SIG-M5 treated with dmso at 0.1 percent for 504 hours (cell line): ENCODE results near the gene ZMIZ1.
A peak's percentile ranks its signal among the peaks of the same experiment; 100 is the strongest.

Experiments
- DNase-seq: peaks from one replicate; lab custom pipeline; 2025; ENCODE audit not compliant: unreplicated experiment; lab: John Stamatoyannopoulos, UW

Gene ZMIZ1

DNA sequence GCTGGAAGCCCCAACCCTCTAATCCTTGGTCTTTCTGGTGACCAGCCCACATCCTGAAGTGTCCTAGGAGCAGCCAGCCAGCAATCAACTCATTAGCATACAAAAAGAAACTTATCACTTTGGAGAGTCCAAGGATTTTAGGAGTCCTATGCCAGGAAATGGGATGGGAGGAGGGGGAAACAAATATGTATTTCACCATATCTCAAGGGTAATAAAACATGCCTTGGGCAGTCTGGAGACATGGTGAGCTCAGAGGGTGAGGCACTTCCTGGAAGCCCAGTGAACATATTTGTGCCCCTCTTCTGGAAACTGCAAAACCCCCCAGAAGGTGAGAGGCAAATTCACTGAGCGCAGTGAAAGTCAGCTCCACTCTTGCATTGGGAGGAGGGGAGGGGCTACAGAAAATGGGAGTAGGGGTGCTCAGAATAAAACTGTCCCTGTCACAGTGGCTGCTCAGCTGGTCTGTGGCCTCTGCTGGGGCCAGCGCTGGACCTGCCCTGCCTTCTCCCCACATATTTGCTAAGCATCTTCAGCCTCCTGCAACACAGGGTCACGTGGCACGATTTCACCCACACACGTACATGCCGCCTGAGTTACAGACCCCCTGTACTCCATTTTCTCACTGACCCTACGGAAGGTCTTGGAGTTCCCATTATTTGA lies 17.7 kb upstream of the ZMIZ1 start:
- no peak for DNase-seq

DNA sequence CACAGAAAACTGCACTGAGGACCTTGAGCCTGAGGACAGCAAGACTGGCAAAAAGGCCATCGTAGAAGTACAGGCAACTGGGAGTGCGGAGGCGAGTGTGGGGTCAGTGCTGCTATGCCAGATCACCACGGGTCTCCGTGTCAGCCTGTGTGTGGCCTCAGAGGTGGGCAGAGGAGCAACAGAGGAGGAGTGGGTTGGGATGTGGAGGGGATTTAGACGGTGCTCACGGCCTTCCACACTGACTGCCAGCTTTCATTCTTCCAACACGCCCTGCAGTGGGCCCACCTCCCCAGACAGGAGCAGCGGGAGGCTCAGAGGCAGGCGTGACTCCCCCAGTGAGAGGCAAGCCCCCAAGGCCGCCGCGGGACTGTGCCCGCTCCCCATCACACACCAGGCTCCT lies 17.0 kb upstream of the ZMIZ1 start:
- no peak for DNase-seq

DNA sequence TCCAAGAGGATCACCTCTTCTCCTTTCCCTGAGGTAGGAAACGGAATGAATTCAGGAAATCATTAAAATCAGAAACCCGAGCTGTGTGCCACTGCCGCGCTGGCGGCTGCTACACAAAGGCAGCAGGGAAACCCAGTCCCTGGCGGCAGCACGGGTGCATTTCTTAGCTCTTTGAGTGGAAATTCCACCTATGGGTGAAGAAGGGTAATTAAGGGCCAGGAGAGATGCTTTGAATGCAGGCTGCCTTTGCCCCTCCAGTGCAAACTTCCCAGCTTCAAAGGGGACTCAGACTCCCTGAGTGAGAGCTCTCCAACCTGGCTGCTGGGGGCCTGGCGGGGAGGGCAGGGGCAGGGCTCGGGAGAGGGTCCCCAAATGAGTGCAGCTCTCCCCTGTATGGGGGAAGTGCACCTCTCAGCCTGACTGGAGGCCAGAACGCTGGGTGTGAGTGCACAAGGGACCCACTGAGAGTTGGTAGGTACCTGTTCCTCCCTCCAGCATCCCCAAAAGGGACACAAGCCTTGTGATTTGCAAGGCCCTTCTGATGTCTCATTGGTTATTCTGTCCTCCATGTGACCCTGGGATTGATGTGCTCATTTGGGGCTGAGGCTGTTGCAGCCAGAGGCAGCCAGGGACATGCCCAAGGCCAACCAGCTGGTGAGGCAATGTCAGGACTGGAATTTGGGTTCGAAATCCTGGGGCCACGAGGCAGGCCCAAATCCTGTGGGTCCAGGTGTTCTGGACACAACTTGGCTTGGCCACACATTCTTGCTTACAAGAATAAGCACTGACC lies 16.3 kb upstream of the ZMIZ1 start:
- peak; percentile 34 for DNase-seq

DNA sequence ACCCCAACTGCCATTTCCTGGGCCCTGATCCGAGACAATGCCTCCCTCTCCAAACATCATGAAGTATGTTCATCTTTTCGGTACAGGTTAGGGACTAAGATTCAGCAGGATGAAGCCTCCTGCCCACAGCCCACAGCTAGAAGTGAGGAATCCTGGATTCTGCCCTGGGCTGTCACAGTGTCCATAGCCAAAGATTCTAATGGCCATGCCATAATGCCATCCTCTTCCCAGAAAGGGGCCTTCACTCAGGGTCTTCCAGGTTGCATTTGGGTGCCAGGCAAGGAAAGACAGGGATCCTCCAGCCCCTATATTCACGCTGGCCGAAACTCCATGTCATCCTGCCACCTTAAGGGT lies 15.7 kb upstream of the ZMIZ1 start:
- DNase-seq: no peak

DNA sequence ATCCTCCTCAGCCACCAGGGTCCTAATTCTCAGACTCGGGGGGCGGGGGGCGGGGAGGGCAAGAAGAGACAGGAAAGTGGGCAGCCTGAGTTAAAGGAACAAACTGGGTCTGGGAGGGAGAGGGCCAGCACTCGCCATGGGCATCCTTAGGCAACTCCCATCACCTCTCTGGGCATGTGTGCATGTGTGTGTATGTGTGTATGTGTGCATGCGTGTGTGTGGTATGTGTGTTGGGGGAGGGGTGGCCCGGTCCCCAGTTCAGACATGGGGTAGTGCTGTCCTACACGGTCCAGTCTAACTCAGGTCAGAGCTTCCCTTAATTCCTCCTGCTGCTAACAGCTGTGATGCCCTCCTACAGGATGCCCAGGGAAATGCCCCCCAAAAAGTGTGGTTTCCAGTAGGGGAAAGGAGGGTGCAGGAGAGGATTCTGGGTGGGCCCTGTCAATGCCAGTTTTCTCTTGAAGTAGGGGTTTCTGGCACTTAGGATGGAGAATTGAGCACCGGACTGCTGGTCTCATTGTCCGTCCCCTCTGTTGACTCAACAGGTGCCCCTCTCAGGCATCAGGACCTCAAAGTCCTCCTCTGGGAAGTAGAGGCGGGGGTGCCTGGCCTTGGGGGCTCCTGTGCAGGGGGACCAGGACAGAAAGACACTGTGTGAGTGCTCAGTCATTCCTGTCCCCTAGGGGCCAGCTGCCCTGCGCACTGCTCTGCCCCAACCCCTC lies 15.1 kb upstream of the ZMIZ1 start:
- no peak for DNase-seq

DNA sequence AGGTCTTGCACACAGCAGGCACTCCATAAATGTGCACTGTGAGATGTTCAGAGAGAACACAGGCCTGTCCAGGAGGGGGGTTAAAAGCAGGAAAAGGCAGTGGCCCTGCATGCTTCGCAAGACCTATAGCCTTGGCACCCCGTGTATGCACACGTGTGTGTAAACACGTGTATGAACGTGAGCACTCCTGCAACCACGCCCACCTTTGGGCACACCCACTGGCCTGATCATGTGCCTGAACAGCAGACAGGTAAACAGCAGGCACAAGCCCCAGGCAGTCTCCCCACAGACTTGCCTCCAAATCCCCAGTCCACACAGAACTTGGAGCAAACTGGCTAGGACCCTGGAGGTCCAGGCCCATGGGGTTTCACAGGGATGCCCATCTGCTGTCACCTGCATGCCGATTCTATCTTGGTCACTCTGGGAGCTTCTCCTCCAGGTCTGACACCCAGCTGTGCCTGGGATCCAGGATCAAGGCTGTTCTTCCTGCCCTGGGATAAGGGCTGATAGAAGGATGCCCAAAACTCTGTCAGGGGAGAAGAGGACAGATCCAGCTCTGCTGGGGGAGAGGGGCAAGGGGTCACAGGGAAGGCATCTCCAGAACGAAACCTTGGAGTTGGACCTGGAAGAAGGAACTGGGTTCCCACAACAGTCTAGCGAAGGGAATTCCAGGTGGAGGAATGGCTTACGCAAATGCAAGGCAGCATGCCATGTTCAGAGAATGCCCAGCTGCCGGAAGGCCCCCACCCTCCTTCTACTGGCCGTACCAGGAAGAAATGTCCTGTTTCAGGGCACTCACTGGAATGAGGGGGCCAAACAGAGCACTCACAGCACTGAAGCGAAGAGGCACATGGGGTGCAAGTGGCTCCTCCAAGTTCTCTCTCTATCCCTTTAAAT lies 14.3 kb upstream of the ZMIZ1 start:
- DNase-seq: no peak

DNA sequence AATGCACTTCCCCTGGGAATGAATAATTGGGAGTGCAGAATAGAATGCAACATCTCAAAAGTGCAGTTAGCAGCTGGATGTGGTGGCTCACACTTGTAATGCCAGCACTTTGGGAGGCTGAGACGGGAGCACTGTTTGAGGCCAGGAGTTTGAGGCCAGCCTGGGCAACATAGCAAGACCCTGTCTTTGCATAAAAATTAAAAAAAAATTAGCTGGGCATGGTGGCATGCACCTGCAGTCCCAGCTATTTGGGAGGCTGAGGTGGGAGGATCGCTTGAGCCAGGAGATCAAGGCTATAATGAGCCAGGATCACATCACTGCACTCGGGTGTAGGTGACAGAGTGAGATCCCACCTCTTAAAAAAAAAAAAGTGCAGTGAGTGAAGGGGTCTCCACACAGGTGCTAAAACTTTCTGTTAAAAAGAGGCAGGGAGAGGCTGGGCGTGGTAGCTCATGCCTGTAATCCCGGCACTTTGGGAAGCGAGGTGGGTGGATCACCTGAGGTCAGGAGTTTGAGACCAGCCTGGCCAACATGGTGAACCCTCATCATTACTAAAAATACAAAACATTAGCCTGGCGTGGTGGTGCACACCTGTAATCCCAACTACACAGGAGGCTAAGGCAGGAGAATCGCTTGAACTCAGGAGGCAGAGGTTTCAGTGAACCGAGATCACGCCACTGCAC lies 13.5 kb upstream of the ZMIZ1 start:
- no peak for DNase-seq

DNA sequence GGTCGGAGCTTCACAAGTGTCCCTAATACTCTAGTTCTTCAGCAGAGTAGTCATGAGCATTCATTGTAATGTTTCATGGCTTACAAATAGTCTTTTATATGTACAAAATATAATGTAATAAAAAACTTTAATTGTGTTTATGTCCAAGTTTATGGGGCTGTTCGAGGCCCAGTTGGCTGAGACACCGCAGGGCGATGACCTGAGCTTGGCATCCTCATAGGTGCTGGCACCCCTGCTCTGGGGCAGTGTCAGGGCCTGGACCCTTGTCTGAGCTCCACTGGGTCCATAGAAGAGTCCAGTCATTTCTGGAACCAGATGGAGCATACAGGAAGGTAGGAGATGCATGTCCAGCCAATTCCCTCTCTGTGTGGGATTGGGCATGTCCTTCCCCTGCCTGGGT lies 12.9 kb upstream of the ZMIZ1 start:
- no peak for DNase-seq

DNA sequence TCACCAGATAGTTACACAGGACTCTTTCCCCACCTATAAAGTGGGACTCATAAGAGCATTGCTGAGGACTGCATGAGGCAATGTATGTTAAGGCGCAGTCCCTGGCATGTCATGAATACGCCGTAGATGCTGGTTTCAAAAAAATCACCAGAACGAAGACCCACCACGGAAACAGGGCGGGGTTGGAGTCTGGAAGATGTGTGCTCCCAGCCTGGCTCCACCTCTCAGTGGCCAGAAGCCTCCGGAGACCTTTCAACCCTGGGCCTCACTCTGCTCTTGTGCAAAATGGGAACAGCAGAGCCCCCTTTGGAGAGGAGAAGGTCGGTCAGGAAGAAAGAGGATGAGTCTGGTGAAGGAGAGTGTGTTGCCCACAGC lies 12.4 kb upstream of the ZMIZ1 start:
- DNase-seq: no peak

DNA sequence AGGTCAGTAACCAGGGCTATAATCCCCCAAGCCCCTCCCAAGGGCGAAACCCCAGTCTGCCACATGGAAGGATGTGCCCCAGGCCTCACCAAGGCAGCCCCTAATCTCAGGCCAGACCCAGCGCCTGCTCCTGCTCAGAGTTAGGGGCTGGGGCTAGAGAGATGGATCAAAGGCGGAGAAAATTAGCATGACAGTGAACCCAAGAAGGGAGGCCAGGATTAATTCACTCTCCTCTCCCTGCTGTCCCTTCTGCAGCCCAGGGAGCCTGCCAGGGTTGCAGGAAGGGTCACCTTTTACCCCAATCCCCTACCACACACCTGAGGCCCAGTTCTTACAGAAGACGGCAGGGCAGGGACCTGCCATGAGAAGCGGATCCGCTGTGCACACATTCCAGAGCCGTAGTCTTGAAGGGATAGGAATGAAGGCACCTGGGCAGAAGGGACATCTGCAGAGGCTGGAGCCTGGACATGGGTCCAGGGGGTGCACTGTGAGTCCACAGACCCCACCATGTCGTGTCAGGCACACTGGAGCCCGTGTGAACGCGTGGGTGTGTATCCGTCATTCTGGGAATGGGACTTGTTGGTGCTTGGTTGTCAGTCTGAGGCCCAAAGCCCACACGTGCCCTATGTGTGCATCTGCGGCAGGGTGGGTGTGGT lies 11.9 kb upstream of the ZMIZ1 start:
- DNase-seq: no peak

DNA sequence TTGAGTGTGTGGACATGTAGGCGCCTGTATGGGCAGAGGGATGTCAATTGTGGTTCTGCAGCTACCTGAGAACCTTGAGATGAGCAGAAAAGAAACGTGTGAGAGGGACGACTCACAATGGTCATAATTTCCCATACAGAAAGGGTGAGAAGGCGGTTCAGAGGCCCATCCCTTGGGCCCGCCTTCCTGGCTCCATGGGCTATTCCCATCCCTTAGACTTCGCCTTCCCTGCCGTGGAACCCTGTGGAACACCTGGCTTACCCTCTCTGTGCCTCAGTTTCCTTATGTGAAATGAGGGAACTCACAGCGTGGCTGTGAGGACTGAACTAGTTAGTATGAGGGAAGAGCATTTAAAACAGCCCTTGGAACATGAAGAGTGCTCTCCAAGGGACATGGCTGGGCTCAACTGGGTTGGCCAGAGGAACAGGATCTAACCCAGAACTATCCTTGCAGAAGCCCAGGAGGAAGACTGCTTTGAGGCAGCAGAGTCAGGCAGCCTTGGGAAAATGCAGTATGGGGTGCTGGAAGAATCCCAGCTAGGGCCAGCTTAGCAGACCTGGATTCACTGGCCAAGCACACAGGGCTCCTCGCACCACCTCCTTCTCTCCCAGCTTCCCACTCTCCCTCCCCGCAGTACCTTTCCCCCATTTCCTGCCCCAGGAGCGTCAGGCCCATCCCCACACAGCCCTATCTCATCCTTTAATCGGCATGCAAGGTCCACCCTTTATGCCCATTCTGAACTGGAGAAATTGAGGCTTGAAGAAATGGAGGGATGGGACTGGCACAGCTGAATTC lies 11.1 kb upstream of the ZMIZ1 start:
- DNase-seq: no peak

DNA sequence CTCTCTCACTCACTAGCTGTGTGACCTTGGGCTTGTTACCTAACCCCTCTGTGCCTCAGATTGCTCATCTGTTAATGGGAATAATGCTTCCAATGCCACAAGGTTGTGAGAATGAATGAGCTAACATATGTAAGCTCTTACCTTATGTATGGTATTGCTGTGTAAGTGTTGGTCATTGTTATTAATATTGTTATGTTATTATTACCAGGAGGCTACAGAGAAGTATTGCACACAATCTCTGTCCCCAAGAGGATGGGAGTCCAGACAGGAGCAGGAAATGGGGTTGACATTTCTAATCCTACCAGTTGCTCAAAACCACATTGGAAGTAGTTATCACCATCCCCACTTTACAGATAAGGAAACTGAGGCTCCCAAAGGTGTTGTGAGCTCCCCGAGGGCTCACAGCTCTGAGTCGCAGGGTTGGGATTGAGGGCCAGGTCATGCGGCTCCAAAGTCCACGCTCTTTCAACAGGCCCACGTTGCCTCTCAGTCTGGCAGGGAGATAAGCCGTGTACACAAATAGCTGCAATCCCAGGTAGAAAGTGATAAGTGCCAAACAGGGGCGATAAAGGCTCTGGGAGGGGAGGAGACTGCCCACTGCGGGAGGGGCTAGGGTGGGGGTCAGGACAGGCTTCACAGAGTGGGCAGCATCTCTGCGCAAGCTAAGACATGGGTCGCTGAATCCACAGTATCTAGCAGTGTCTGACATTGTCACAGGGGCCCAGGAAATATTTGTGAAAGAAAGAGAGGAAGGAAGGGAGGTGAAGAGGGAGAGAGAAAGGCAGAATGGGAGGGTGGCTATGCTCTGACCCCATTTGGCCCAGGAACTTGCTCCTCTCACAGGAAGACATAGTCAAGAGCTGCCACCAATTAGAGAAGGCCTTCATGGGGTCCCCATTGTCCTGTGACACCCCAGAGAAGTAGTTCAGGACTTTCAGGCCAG lies 9.6 kb upstream of the ZMIZ1 start:
- DNase-seq: no peak

DNA sequence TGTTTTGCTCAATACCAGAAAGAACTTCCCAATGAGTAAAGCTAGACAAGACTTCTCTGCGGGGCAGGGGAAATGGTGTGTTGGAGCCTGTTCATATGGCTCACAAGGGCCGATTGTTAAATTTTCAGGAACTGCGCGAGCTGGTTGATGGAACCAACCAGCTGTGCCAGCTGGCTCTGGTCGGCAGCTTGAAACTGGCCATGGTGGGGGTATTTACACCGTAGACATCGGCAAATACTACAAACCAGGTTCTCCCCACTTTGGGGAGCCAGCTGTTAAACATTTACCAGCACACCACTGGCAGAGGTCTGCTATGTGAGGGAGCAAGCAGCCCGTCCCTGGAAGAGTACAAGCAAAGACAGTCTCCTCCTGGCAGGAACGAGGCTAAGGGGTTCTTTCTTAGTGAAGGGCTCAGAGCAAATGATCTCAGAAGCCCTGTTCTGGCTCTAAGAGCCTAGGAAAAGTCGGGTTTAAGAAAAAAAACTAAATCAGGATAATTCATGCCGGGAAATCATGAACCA lies 8.8 kb upstream of the ZMIZ1 start:
- no peak for DNase-seq

DNA sequence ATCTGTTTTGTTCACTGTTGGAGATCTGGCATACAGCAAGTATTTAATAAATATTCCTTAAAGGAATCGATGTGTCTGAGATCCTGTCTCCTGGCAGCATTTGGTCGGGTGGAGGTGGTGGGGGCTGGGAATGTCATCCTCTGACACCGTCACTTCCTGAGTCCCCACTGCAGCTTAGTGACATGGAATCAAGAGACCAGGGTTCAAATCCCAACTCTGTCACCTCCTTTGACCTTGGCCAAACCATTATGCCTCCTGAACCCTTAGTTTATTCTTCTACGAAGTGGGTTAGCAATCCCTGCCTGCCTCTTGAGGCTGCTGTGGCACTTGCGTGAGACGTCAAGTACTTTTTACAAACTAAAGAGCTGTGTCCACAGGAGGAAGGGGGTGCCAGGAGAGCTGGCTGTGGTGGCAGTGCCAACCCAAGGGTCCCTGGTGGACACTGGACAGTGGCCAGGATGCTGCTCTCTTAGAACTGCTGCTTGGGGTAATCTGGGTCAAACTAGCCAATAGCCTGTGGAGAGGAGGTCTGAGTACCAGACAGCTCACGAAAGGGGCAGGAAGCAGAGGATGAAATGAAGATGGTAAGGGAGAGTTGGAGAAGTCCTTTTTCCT lies 8.0 kb upstream of the ZMIZ1 start:
- no peak for DNase-seq

DNA sequence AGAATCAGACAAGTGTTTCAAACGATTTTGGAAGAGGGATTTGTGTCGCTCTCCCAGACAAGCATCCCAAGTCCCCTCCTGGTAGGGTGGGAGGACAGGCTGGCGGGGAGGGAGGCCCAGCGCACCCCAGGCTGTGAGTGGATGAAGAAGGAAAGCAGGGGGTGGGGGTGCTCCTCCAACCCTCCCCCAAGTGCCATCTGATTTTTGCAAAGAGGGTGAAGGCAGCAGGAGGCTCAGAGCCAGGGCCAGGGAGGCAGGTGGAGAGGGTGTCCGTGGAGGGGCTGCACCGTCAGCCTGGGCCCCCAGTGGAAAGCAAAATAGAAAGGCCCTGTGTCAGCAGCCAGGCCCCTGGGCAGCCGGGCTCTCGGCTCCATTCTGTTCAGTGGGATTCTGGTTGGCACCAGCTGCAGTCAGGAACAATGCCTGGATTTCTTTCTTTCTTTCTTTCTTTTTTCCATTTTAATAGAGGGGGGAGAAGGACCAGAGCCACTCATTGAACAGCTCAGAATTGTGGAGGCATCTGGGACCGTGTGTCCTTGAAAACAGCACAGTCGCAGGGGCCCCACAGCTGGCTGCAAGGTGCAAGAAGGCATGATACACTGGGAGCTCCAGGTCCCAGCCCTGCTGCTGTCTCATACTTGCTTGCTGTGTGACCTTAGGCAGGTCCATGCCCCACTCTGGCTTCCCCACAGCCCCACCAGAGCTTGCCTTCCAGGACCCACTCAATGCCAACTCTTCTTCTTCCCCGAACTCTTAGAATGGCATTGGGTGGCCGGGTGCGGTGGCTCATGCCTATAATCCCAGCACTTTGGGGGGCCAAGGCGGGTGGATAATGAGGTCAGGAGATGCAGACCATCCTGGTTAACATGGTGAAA lies 7.1 kb upstream of the ZMIZ1 start:
- DNase-seq: no peak

DNA sequence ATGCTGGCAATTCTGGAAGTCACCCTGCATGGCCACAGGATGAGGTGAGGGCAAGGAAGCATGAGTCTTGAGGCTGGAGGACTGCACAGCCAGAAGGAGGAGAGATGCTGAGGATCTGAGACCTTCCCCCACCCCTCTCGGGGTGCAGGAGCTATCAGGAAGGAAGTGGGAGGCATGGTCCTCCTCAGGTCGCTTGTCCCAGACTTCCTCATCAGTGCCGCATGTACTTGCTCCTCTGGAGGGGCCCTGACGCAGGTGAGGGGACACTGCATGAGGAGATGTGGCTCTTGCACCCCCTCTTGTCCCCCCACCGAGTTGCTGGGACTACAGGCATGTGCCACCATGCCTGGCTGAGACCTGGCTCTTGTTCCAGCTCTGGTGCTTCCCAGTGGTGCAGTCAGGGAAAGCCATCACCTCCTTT lies 5.7 kb upstream of the ZMIZ1 start:
- DNase-seq: no peak
